ENCODE measurements around the gene GABPB1.

Gene GABPB1

DNA sequence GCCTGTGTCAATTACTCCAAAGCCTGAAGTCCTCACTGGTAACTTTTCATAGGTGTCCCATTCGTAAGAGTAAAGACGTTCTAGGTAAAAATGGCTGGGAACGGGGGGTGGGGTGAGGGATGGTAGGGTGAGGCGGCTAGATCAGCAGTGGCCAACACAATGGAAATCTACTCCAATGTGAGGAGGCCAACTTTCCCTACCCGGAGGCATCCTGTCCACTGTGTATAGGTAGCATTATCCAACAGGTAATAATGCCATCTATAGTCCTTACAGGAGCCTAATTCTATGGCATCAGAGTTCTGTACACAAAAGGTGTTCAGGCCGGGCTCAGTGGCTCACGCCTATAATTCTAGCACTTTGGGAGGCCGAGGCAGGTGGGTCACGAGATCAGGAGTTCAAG, 118.6 kb downstream of the GABPB1 start:
- DNase-seq = no peak

DNA sequence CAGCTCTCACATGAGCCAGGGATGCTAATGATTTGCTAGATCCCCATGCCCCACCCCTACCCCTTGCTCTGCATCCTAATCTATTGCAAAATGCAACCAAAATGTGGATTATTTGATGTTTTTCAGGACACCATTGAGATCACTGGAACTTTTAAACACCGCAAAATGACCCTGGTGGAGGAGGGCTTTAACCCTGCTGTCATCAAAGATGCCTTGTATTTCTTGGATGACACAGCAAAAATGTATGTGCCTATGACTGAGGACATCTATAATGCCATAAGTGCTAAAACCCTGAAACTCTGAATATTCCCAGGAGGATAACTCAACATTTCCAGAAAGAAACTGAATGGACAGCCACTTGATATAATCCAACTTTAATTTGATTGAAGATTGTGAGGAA, 119.2 kb downstream of the GABPB1 start:
- no peak for DNase-seq

DNA sequence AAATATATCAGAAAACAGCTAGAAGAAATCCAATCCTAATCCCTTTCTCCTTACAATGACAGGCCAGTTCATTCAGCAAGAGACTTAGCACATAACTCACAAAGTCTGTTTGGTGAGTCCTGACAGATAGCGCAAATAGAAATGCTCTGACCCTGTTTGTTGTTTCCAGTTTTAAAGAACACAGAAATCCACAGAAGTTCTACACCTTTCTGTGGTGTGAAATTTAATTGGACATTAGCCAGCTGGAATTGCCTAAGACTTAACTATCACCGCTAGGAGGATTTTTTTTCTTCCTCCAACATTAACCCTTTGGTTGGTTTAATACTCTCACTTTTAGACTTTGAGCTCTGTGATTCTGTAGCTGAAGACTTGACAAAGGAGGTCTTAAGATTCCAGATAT, 120.2 kb downstream of the GABPB1 start:
- no peak for DNase-seq

DNA sequence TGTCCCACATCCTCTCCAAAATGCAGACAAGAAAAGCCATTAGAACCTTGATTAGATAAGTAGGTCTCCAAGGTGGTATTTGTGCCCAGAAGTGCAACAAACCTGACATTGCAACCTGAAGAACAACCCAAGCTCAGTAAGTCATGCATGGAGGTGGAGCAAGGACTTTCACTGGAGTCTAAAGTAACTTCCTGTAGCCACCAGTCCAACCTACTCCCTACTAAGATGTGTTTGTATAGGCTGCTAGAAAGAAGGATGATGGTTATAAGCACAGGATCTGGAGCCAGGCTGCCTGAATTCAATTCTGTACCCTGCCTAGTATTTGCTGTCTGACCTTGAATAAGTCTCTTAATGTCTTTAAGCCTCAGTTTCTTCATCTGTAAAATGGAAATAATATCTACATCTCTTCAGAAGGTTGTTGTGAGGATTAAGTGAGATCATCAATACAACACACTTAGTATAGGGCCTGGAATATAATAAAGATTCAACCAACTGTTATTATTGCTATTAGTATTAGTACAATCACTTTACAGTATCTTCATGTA, 121.7 kb downstream of the GABPB1 start:
- DNase-seq = no peak

DNA sequence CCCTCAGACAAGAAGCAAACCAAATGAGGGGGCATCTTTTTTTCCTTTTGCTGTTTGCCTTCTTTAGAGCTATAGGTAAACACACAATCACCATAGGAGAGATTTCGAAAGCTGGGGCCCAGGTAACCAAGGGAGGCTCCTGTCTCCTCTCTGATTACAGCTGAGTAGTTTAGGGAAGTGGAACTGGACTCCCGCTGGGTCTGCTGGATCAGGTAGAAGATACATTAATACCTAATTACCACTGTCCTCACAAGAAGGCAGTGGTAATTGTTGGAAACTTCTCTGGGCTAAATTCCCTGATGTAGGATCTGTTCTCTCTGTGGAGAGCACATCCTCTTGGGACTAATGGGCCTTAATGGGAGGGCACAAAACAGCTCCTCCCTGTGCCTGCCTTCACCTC, 122.2 kb downstream of the GABPB1 start:
- peak; percentile 43 for DNase-seq

DNA sequence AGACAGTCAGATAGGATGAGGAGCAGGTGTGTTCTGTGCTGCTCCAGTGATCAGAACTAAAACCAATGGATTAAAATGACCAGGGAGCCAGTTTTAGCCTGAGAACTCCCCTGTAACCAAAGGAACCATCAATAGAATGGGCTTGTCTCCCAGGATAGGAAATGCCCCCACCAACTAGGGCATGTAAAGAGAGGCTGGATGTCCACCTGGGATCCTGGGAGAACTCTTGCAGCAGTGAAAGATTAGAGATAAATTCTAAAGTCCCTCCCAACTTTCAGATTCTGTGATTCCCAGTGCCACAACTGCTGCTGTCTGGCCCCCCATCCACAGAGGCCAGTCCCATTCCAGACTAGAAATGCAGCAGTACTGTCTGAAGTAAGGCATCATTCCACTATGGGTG, 123.2 kb downstream of the GABPB1 start:
- DNase-seq = no peak

DNA sequence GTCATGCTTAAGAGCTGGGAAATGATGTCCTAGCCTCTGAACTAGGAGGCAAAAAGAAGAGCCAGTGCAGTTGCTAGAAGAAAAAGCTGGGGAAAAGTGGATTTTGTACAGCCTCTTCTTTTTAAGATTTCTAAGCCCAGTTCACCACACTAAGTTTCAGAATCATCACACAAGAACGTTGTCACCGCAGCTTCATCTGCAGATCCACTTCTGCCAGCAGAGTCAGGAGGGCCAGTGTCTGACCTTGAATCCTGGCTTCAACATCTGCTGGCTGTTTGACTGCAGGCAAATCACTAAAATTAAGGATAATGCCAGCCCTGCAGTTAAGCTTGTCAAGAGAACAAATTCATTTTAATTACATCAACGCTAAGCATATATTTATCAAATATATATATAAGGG, 125.7 kb downstream of the GABPB1 start:
- no peak for DNase-seq

DNA sequence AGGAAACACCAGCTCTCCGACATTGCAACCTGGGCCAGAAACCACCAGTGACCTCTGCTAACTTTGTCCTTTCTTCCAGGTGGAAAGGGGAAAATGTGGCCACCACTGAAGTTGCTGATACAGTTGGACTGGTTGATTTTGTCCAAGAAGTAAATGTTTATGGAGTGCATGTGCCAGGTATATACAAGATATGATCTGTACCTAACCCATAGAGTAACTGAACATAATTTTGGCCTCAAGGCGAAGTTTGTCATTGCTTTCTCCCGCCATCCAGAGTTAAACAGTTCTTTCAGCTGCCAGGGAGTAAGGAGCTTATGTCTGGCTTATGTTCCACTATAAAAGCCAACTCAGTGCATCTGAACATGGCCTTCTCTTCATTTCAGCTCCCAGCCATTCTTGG, 126.1 kb downstream of the GABPB1 start:
- no peak for DNase-seq

DNA sequence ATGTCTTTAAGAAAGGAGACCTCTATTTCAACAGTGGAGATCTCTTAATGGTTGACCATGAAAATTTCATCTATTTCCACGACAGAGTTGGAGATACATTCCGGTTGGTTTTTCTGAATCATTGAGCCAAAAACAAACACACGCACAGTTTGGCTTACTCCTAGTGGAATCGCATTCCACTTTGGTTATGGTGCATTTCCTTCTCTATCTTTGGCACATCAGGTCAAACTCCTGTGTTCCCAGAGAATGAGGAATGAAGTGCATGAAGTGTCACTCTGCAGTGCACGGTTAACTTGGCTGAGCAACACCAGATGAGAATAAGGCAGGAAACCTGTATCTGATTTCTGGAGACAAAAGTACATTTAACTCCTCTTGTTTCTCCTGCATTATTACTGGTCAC, 127.9 kb downstream of the GABPB1 start:
- DNase-seq = no peak

DNA sequence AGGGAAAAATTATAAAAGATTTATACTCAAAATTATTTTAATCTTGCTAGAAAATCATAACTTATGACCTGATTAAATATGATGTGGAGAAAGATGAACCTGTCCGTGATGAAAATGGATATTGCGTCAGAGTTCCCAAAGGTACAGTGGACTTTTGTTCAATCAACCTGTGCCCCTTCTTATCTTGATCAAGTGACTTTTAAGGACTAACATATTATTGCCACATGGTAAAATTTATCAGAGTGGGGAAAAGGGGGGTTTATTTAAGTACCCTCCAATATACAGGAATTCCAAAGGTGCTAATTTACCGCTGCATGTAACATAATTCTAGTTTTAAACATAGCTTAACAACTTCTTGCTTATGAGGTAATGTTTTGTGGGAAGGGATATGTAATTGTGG, 129.1 kb downstream of the GABPB1 start:
- DNase-seq = no peak
